K562 (cell line): ENCODE data around the gene XPR1. TPM values are rescaled to one million over a fixed set of nuclear protein-coding genes. Genes with fewer than 3 reads are reported as not detected.

Experiments
- ATAC-seq: fragments of 200-7000 bp; cut with Tn5 transposase; 3 replicates; pipeline ENCODE4 v1.9.1; 2020; ENCODE audit warnings: moderate library complexity
- BruUV-seq: library from RNA; stranded (reverse); fragments of 400-500 nt; replicated peaks from 2 replicates; lab custom pipeline; 2021; lab: Mats Ljungman, UMichigan
- CTCF ChIA-PET: fragments of 300-600 bp; formaldehyde crosslinking; extraction: SDS; loops from one replicate; lab custom pipeline; 2021; ENCODE audit warnings: low intra/inter-chr PET ratio; lab: Yijun Ruan, JAX
- POLR2A ChIA-PET: fragments of 300-600, 350-650 bp; sonication (Branson Sonifier 250); formaldehyde crosslinking; extraction: SDS; loops from one replicate; lab custom pipeline; 2021; ENCODE audit warnings: antibody characterized with exemption, inconsistent platforms; lab: Yijun Ruan, JAX
- DNase-seq, 4 experiments: peaks; one replicate each; pipeline versions ENCODE4 v3.0.0 to v3.0.0-alpha.2; 2011 to 2018; ENCODE audit warnings: low spot score in 3 of 4, mixed read lengths in 3 of 4; ENCODE audit errors: extremely low read depth in 1 of 4
- FAIRE-seq: peaks from 2 replicates; lab custom pipeline; 2011; peaks lifted over from hg19 to GRCh38; lab: Jason Lieb, UNC
- H2AFZ ChIP-seq: 2 replicates; pipeline ENCODE4 v1.6.0; 2011; ENCODE audit warnings: low read depth, low read length, control low read depth, inconsistent platforms
- H3K27ac ChIP-seq: fragments of 200-600 bp; 3 replicates; pipeline ENCODE4 v1.8.0; 2011; ENCODE audit warnings: low read depth, mild to moderate bottlenecking, control low read depth, inconsistent platforms, low read length, moderate library complexity, mixed read lengths; ENCODE audit errors: extremely low read depth
- H3K27me3 ChIP-seq, 2 experiments: fragments of 300-600 bp in 1 of 2; 2 replicates in 1 of 2; 3 replicates in 1 of 2; pipeline versions ENCODE4 v1.6.0 to v1.8.0; 2011; ENCODE audit warnings: inconsistent platforms in 2 of 2, low read length in 2 of 2, mild to moderate bottlenecking in 1 of 2, mixed read lengths in 1 of 2, moderate library complexity in 1 of 2; ENCODE audit not compliant: control insufficient read depth in 2 of 2, insufficient read depth in 2 of 2
- H3K36me3 ChIP-seq: fragments of 300-600 bp; 3 replicates; pipeline ENCODE4 v1.8.0; 2011; ENCODE audit warnings: mild to moderate bottlenecking, low read length, inconsistent platforms; ENCODE audit not compliant: control insufficient read depth, insufficient read depth
- H3K4me1 ChIP-seq, 2 experiments: fragments of 200-600 bp in 1 of 2; replicated peaks in 1 of 2; 2 replicates in 1 of 2; 3 replicates in 1 of 2; pipeline versions ENCODE4 v1.5.1 to v1.8.0; 2011; ENCODE audit warnings: inconsistent platforms in 2 of 2, low read length in 2 of 2, mild to moderate bottlenecking in 1 of 2, mixed read lengths in 1 of 2, moderate library complexity in 1 of 2; ENCODE audit not compliant: control insufficient read depth in 2 of 2, insufficient read depth in 2 of 2
- H3K4me2 ChIP-seq: 2 replicates; pipeline ENCODE4 v1.6.1; 2011; ENCODE audit warnings: low read length, control low read depth, inconsistent platforms, mixed read lengths; ENCODE audit not compliant: insufficient read depth
- H3K4me3 ChIP-seq: fragments of 200-600 bp; sonication (generic), shearing (Covaris generic); 2 replicates; pipeline ENCODE4 v1.5.1; 2016; ENCODE audit warnings: control low read depth, inconsistent platforms
- H3K79me2 ChIP-seq: fragments of 200-600 bp; 3 replicates; pipeline ENCODE4 v1.8.0; 2011; ENCODE audit warnings: low read length, inconsistent platforms; ENCODE audit not compliant: control insufficient read depth, insufficient read depth
- H3K9ac ChIP-seq, 2 experiments: 2 replicates each; pipeline versions ENCODE4 v1.6.0 to v1.6.1; 2011; ENCODE audit warnings: low read depth in 2 of 2, low read length in 2 of 2, control low read depth in 1 of 2, inconsistent platforms in 1 of 2, mild to moderate bottlenecking in 1 of 2, mixed read lengths in 1 of 2; ENCODE audit not compliant: insufficient read depth in 1 of 2
- H3K9me1 ChIP-seq: one replicate; pipeline ENCODE4 v1.6.0; 2011; ENCODE audit warnings: inconsistent platforms, mild to moderate bottlenecking, low read length, moderate library complexity; ENCODE audit not compliant: control insufficient read depth, insufficient read depth
- H3K9me3 ChIP-seq: replicated peaks from 2 replicates; pipeline ENCODE4 v1.5.1; 2011; ENCODE audit warnings: low read depth, low read length, inconsistent platforms; ENCODE audit not compliant: control insufficient read depth, insufficient read depth
- H4K20me1 ChIP-seq: replicated peaks from 2 replicates; pipeline ENCODE4 v1.6.1; 2011; ENCODE audit warnings: low read length, inconsistent platforms, mixed read lengths; ENCODE audit not compliant: control insufficient read depth, insufficient read depth
- CBFA2T3 ChIP-seq: fragments of 450-650 bp; IDR thresholded peaks from 2 replicates; pipeline ENCODE4 v1.6.1; 2017
- DACH1 ChIP-seq: fragments of 450-650 bp; IDR thresholded peaks from 2 replicates; pipeline ENCODE4 v1.6.1; 2018; ENCODE audit not compliant: partially characterized antibody
- MEIS2 ChIP-seq: fragments of 450-650 bp; IDR thresholded peaks from 2 replicates; pipeline ENCODE4 v1.6.1; 2014; ENCODE audit warnings: mild to moderate bottlenecking; ENCODE audit not compliant: partially characterized antibody
- MYC ChIP-seq, 2 experiments: fragments of 250-450 bp in 1 of 2; sonication (Bioruptor Pico) in 1 of 2; IDR thresholded peaks; 2 replicates each; pipeline versions ENCODE4 v1.5.1 to v1.6.1; 2012 to 2021; ENCODE audit warnings: low read depth in 2 of 2, borderline replicate concordance in 1 of 2, improper control_type of control experiment in 1 of 2, low read length in 1 of 2, mild to moderate bottlenecking in 1 of 2, moderate library complexity in 1 of 2
- PCBP1 ChIP-seq: fragments of 200-400 bp; formaldehyde crosslinking; IDR thresholded peaks from 2 replicates; pipeline ENCODE4 v1.6.1; 2018; ENCODE audit warnings: mild to moderate bottlenecking, low read depth, low read length; ENCODE audit not compliant: poor library complexity, severe bottlenecking
- RAD51 ChIP-seq: fragments of 450-650 bp; IDR thresholded peaks from 2 replicates; pipeline ENCODE4 v1.7.1; 2016; ENCODE audit warnings: low read depth, mild to moderate bottlenecking, borderline replicate concordance
- ZC3H4 ChIP-seq: sonication (generic); formaldehyde crosslinking; IDR thresholded peaks from 2 replicates; pipeline ENCODE4 v1.9.0; 2021; ENCODE audit warnings: missing genetic modification reagents, borderline replicate concordance
- ZNF436 ChIP-seq: fragments of 250-450, 450-650 bp; sonication (Bioruptor Pico); formaldehyde crosslinking; IDR thresholded peaks from 2 replicates; pipeline ENCODE4 v1.7.0; 2020; ENCODE audit warnings: mild to moderate bottlenecking
- in situ Hi-C: fragments of 300-500 bp; cut with MboI; formaldehyde crosslinking; loops from 4 replicates; pipeline ENCODE4 v1.15.0; 2018; ENCODE audit warnings: inconsistent platforms, mixed read lengths
- intact Hi-C: fragments of 100-400 bp; cut with micrococcal nuclease; formaldehyde crosslinking; loops from 2 replicates; pipeline ENCODE4 v1.14.2; 2022
- polyA plus RNA-seq, 8 experiments: library from polyadenylated mRNA; depleted of rRNA in 4 of 8; stranded (reverse) in 5 of 8; unstranded in 3 of 8; fragments of >200 nt; fragmentation: Nextera tagmentation in 2 of 8; fragmentation: Illumina TruSeq in 1 of 8; extraction: Ambion mirVana in 2 of 8; extraction: Trizol in 1 of 8; gene quantifications; 2 replicates each; pipeline versions ENCODE4 v1.2.1 to v1.2.3, GENCODE V29; 2011 to 2014; ENCODE audit warnings: inconsistent platforms in 1 of 8, missing spikeins in 1 of 8
- total RNA-seq, 7 experiments: library from RNA; depleted of rRNA in 6 of 7; stranded (reverse); fragments of >200 nt in 6 of 7; fragmentation: Illumina TruSeq in 2 of 7; extraction: Trizol in 2 of 7; gene quantifications; 2 replicates each; pipeline versions ENCODE4 v1.2.1 to v1.2.3, GENCODE V29; 2011 to 2021; ENCODE audit warnings: low replicate concordance in 1 of 7
- TF ChIP-seq, protein P1 (sequence below): fragments of 450-650 bp; IDR thresholded peaks from 2 replicates; pipeline ENCODE4 v1.6.1; 2016
- TF ChIP-seq, protein P2 (sequence below): fragments of 250-450 bp; sonication (Bioruptor Pico); IDR thresholded peaks from 2 replicates; pipeline ENCODE4 v1.6.1; 2021; ENCODE audit warnings: mild to moderate bottlenecking
- TF ChIP-seq, protein P3 (sequence below), 2 experiments: IDR thresholded peaks in 1 of 2; conservative IDR thresholded peaks in 1 of 2; 2 replicates each; pipeline ENCODE4 v1.6.1; 2016; ENCODE audit warnings: low read depth in 2 of 2, mild to moderate bottlenecking in 1 of 2, missing compliant biosample characterization in 1 of 2, missing genetic modification characterization in 1 of 2, moderate library complexity in 1 of 2
- TF ChIP-seq, protein P4 (sequence below): fragments of 450-650 bp; IDR thresholded peaks from 2 replicates; pipeline ENCODE4 v1.6.1; 2017; ENCODE audit warnings: antibody characterized with exemption, mild to moderate bottlenecking

XPR1 gene
- total and polyA plus RNA-seq, 9 of the 15 experiments (the other 6 are each of a cell fraction or from before 2014, with no cell fraction given): 3.0 to 66.2 (median 38.6) TPM

DNA sequence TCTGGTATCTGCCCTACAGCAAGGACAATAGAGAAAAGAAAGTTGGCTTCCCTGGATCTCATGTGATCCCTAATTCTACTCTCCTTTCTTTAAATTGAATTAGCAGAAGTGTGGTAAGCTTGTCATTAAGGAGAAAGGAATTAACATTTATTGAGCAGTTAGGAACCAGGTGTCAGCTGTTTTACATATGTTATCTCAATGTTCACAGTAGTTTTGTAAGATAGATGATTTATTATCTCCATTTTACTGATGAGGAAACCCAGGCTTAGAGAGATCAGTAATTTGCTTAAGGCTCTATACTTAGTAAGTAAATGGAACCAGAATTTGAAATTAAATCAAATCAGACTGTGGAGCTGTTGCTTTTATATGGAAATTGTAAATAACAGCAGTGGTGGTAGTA lies 8.0 kb downstream of the XPR1 start:
- H3K4me2 ChIP-seq: 0 out of 2 replicates have a peak overlapping the region, but pooled peaks have one; percentile 2
- FAIRE-seq (no peak), ATAC-seq (no peak; the same call in 2 of the 3 replicates), DNase-seq (no peak)
- H3K27ac ChIP-seq: peak overlapping the region; percentile 14; the same call in 1 of the 3 replicates
- intact Hi-C loops: loop anchor here (10.0 kb wide), 1 partner anchor 515 kb away; no protein-coding TSS in a partner anchor
- POLR2A ChIA-PET: interaction anchor here (0.8 to 3.7 kb wide), 5 partner anchors 8 to 77 kb away, joined by 3 to 15 read pairs (median 4); partner anchors contain the start of gene XPR1
- no peak overlapping the region for H2AFZ ChIP-seq
- H3K9me1 ChIP-seq: no peaks in the 10 kb centered on the region
- CTCF ChIA-PET: no interaction called here
- H3K4me1 ChIP-seq: peaks cover 16 to 40% of the 10 kb centered on the region in 2 experiments; a peak in 4 of 5 replicates
- BruUV-seq: no TSS peak
- H3K36me3 ChIP-seq: peaks cover 7% of the 10 kb centered on the region
- no peak overlapping the region for H3K9ac ChIP-seq
- in situ Hi-C loops: loop anchor here (5.0 to 25.0 kb wide), 2 partner anchors 212 to 522 kb away; no protein-coding TSS in a partner anchor
- H4K20me1 ChIP-seq: peaks cover 8% of the 10 kb centered on the region; the same call in 1 of the 2 replicates
- H3K4me3 ChIP-seq: no peak overlapping the region
- H3K27me3 ChIP-seq: no peaks in the 10 kb centered on the region
- H3K9me3 ChIP-seq: no peaks in the 10 kb centered on the region
- H3K79me2 ChIP-seq: peaks cover 96% of the 10 kb centered on the region
- TF ChIP-seq CBFA2T3 (peak; percentile 15; the same call in 1 of the 2 replicates), RAD51 (no peak), ZNF436 (CRISPR knock-in tag) (no peak), DACH1 (peak; percentile 45), ZC3H4 (CRISPR knock-in tag) (no peak), PCBP1 (no peak), MEIS2 (peak; percentile 60), MYC (IDR thresholded peaks at IDR 0.05; ENCODE audit: low read depth, low read length) (0 out of 2 replicates have a peak, but pooled peaks have one; percentile 8), MYC (CRISPR knock-in tag; IDR thresholded peaks at IDR 0.05; ENCODE audit: borderline replicate concordance, low read depth) (no peak)
- TF ChIP-seq, protein P1, sequence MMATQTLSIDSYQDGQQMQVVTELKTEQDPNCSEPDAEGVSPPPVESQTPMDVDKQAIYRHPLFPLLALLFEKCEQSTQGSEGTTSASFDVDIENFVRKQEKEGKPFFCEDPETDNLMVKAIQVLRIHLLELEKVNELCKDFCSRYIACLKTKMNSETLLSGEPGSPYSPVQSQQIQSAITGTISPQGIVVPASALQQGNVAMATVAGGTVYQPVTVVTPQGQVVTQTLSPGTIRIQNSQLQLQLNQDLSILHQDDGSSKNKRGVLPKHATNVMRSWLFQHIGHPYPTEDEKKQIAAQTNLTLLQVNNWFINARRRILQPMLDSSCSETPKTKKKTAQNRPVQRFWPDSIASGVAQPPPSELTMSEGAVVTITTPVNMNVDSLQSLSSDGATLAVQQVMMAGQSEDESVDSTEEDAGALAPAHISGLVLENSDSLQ: peak; percentile 38; the same call in 1 of the 2 replicates
- TF ChIP-seq, protein P2, sequence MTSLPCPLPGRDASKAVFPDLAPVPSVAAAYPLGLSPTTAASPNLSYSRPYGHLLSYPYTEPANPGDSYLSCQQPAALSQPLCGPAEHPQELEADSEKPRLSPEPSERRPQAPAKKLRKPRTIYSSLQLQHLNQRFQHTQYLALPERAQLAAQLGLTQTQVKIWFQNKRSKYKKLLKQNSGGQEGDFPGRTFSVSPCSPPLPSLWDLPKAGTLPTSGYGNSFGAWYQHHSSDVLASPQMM: no peak
- TF ChIP-seq, protein P3, sequence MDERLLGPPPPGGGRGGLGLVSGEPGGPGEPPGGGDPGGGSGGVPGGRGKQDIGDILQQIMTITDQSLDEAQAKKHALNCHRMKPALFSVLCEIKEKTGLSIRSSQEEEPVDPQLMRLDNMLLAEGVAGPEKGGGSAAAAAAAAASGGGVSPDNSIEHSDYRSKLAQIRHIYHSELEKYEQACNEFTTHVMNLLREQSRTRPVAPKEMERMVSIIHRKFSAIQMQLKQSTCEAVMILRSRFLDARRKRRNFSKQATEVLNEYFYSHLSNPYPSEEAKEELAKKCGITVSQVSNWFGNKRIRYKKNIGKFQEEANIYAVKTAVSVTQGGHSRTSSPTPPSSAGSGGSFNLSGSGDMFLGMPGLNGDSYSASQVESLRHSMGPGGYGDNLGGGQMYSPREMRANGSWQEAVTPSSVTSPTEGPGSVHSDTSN (CRISPR knock-in tag; IDR thresholded peaks at IDR 0.05; ENCODE audit: low read depth): no peak
- TF ChIP-seq, protein P3 (tag; conservative IDR thresholded peaks at IDR 0.05; ENCODE audit: low read depth): peak; percentile 65; the same call in 1 of the 2 replicates
- TF ChIP-seq, protein P4, sequence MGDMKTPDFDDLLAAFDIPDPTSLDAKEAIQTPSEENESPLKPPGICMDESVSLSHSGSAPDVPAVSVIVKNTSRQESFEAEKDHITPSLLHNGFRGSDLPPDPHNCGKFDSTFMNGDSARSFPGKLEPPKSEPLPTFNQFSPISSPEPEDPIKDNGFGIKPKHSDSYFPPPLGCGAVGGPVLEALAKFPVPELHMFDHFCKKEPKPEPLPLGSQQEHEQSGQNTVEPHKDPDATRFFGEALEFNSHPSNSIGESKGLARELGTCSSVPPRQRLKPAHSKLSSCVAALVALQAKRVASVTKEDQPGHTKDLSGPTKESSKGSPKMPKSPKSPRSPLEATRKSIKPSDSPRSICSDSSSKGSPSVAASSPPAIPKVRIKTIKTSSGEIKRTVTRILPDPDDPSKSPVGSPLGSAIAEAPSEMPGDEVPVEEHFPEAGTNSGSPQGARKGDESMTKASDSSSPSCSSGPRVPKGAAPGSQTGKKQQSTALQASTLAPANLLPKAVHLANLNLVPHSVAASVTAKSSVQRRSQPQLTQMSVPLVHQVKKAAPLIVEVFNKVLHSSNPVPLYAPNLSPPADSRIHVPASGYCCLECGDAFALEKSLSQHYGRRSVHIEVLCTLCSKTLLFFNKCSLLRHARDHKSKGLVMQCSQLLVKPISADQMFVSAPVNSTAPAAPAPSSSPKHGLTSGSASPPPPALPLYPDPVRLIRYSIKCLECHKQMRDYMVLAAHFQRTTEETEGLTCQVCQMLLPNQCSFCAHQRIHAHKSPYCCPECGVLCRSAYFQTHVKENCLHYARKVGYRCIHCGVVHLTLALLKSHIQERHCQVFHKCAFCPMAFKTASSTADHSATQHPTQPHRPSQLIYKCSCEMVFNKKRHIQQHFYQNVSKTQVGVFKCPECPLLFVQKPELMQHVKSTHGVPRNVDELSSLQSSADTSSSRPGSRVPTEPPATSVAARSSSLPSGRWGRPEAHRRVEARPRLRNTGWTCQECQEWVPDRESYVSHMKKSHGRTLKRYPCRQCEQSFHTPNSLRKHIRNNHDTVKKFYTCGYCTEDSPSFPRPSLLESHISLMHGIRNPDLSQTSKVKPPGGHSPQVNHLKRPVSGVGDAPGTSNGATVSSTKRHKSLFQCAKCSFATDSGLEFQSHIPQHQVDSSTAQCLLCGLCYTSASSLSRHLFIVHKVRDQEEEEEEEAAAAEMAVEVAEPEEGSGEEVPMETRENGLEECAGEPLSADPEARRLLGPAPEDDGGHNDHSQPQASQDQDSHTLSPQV: no peak
